ENCODE measurements around the gene GABBR2.

Gene GABBR2

DNA sequence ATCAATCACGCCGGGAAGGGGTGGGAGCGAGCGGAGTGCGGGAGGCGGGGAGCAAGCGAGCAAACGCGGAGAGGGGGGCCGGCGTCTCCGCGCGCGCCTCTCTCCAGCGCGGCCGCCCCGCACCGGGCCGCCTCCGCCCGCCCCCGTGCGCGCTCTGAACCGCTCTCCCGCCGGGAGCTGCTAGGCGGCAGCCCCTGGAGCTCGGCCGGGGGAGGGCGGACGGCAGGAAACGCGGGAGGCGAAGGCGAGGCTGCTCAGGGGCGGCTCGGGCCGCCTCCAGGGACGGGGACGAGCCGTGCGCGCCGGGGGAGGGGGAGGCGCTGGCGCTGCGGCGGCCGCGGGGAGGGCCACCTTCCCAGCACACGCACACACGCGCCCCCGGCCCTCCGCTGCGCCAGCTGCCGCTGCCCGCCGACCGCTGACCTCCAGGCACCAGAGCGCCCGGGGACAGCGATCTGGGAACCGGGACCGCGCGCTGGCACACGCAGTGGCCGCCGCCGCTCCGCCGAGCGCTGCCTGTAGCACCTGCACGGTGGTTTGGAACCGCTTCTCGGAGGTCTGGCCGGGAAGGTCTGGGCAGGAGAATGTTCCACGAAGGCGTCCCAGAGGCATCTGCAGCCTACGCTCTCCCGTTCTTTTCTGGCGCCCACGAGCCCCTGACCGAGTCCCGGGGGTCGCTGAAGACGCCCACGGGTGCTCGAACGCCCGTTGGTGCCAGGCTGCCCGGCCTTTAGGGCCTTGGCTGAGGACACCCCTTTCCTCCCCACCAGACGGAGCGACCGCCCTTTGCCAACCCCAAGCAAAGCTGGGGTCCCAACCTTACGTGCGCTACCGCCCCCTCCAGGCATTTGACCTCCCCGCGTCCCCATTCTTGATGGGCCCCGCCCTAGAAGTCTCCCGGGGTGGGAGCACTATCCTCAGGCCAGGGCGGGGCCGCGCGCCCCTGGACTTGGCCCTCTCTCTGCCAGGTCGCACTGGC lies at the start of gene GABBR2:
Gene GABBR2 (minus strand): TSS at position 3 of the 979 bp plus-strand sequence. CDS start 198 bp downstream, outside the sequence.
- no peak for DNase-seq

DNA sequence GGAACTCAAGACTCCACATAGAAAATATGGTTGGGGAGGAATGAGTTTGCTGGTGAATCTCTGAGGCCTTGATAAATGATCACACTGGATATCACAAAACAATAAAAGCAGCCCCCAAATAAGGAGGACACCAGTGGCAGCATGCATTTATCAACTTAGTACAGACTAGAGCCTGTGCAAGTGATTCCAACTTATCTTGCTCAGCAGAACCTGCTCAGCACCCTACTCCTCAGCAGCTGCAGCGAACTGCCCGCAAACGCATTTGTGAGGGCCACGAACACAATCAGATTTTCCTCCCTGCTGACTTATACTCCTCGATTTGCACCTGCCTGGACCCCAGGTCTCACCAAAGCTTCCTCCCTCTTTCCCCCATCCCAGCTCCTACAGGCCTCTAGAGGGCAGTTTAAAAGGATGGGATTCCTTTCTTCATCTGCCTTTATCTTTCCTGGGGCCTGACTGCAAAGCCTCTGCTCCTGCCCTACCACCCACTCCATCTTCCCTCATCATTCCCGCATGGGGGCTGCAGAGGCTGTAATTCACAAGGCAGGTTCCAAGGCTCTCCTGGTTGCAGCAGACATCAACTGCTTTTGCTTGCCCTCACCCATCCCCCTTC lies 46.4 kb upstream of the GABBR2 start:
- no peak for DNase-seq

DNA sequence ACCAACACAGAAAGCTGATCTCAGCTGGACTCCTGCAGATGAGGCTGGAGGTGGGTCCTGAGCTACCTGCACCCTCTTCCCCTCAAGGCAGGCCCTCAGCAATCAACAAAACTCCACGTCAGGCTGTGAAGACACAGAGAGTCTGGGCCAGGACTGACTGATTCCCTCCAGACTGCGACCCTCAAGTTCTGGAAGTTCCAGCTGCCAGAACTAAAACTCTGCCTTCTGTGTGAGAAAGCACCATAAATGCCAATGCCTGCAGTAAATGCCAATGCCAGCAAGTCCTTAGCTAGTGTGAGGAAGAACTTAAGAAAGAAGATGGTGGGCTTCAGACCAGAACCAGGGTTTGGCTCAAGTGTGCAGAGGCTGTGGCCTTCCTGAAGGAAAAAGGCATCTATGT lies 42.5 kb upstream of the GABBR2 start:
- no peak for DNase-seq

DNA sequence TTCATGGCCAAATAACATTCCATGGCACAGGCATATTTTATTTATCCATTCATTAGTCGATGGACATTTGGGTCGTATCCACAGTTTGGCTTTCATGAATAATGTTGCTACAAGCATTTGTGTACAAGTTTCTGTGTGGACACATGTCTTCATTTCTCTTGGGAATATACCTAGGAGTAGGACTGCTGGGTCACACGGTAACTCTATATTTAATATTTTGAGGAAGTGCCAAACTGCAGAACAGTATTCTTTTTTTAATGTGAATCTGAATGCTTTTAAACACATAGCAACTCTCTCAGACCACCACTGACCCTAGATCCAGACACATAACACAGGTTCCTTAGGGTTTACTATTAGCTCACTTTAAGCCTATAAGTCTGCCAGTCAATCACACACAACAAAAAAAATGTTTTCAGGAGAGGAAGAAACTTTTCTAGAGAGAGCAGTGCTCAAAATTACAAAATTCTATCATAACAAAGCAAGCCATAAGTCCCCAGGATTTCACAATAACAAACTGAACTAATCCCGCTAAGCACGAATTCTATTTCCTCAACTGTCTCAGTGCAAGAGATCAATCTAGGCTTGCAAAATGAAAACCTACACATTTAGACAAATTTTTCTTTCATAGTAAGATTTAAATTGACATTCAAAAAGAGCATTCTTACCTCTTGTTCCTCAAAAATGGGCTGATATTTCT lies 41.8 kb upstream of the GABBR2 start:
- DNase-seq, result no peak

DNA sequence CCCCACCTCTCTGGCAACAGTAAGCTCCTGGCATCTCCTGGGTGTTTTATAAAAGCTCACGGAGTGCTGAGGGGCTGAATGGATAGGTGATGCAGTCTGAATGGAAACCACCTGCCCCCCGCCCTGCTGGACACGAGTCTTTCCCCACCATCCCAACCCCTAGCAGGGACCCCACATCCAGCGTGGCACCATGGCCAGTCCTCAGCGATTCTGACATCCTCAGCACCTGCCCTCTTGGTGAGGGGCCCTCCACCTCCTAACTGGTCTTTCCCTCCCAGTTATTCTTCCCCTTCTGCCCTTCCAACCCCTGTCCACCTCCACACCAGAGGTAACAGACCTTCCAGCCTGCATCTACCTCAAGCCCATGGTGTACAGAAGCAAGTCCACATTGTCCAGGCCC lies 38.7 kb upstream of the GABBR2 start:
- DNase-seq, result no peak

DNA sequence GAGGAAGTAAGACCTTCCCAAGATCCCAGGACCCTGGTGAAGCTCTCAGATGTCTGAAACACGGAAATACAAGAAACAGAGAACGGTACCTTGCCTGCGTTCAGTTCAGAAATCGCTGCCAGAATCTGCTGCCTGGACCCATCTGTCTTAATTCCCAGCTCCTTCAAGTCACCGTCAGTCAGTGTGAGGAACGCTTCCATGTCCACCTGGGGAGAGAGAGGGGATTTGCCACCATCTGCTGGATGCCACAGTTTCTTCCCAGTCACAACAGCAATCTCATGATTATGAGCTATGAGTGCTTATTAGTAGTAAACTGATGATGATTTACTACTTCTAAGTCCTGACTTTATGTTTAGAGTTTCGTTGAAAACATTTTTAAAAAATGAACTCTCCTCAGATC lies 36.7 kb upstream of the GABBR2 start:
- DNase-seq, result no peak

DNA sequence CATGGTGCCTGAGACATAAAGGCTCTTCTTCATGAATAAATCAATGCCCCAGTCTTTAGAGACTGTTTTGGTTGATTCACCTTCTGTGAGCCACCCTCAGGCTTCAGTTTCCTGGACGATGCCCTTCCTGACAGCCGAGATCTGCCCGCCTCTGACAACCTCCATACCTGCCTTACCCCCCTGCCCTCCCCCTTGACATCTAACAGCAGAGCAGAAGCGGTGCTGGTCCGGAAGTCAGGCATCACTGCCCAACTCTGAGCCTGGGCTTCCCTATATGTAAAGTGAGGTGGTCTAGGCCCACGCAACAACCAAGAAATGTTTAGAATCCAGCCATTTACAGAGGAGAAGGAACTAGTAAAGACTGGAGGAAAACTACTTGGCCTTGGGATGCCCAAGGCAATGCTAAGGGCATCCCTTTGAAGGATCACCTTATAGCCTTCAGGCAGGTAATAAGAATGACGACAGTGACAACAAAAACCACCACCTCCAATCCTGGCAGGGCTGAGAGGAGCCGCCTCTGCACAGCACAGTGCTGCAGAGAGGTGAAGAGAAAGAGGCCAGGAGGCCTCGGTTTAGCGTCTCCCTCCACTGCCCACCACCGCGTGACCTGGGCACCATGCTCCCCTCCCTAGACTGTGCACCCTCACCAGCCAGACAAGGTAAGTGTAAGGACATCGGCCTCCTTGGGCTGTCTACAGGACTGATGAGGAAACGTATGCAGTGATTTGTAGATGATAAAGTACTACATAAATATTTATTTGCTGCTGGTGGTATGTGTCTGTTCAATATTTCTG lies 35.3 kb upstream of the GABBR2 start:
- DNase-seq, result no peak

DNA sequence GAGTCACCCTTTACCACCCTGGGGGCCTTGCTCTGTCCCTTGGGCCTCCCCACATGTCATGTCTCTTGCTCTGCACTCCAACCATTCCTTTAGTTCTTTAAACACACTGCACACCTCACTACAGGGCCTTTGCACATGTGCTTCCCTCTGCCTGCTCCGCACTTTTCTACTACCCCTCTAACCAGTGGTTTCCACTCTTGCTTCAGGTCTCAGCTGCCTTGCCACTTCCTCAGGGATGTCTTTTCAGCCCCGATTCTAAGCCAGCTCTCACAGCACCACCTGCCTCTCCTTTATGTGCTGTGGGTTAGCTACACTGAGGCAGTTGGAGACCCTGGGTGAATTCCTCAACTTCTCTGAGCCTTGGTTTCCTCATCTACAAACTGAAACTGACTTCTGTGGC lies 34.6 kb upstream of the GABBR2 start:
- DNase-seq, result no peak

DNA sequence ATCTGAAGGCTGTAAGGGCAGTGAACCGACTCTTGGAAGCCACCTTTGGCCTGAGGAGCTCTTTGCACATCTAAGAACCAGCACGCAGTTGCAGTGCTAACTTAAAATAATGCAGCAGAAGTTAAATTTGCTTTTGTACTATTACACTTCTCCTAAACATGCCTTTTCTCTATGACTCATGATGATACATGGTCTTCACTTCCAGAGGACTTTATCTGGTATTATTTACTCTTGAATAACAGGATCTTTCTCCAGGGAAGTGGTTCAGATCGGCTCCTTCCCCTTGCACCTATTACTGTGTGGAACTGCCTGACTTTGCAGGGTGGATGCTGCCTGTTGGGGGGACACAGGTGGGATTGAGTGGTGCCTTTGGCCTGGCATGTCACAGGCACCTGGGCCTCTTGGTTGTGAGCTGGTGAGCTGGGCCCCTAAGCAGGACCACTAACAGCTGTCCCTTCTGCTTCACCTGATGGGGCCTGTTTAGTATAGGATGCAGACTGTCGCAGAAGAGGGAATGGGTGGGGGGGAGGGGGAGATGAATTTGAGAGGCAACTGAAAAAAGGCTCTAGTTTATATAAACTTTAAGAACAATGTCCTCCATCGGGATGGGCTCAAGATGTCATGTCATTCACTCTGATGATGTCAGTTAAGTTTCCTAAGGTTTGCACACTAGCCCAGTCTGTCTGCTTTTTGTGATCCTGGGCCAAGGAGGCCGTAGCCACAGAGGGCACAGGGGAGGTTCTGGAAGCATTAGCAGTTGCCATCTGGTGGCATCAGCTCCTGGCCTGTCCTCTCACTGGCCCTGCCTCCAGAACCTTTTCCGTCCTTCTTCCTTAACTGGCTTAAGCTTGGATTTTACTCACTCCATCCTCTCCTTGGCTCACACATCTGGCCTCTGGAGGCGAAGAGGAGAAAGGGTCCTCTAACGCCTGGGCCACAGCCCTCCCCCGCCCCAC lies 33.9 kb upstream of the GABBR2 start:
- DNase-seq, result no peak

DNA sequence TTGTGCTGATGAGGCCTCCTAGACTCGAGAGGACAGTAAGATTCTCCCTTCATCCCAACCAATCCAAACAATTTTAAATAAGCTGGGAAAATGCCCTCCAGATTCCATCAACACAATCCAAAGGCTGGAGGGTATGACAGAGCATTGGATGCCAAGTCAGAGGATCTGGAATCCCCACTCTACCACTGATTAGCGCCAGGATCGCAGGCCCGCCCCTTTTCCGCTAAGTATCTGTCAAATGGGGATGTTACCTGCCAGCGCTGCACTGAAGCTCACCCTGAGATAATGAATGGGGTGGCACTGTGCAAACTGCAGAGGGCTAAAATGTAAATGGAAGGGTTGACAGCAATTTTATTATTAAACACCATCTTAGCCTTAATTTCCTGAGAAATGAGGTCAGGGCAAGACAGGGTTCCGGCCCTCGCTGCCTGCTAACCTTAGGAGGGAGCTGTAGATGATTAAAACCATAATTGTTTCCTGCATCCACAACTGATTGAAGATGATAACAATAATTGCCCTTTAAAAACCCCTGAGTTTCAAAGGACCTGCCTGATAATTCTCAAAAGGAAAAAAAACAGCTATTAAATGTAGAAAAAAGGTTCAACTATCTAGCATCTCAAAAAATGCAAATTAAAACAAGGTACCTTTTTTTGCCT lies 31.6 kb upstream of the GABBR2 start:
- no peak for DNase-seq

DNA sequence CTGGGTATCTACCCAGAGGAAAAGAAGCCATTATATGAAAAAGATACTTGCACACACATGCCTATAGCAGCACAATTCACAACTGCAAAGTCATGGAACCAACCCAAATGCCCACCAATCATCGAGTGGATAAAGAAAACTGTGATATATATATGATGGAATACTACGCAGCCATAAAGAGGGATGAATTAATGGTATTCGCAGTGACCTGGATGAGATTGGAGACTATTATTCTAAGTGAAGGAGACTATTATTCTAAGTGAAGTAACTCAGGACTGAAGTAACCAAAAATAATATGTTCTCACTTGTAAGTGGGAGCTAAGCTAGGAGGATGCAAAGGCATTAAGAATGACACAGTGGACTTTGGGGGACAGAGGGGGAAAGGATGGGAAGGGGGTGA lies 30.0 kb upstream of the GABBR2 start:
- no peak for DNase-seq

DNA sequence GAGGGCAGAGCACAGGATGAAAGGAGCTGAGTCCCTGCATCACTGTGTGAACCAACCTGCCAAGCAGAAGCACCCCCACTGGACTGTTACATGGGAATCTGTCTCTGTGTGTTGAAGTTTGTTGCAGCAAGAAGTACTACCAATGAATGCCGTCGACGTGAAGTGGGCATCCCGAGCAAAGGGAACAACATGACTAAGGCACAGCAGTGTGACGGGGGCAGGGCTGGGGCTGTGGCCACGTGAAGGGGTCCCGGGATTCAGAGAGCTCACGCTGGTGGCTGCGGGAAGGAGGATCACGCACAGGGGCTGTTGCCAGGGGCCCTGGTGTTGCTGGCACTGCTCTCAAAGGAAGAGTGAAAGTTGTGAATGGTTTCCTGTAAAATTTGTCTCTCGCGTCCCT lies 27.5 kb upstream of the GABBR2 start:
- no peak for DNase-seq

DNA sequence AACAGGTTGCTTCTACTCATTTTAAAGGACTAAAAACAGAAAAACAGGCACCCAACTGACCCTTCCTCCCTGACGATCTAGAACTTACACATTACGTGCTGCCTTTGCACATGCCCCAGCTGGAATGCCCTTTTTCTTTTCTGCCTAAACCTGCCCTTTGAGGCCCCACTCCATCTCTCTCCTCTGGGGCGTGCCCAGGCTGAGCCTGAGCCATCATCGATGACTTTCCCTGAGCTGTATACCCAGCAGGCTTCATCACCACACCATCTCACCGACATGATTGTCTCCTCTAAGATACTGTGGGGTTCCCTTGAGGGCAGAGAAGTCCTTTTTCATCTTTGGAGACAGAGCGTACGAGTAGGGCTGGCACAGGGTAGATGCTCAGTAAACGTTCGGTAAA lies 24.1 kb upstream of the GABBR2 start:
- no peak for DNase-seq

DNA sequence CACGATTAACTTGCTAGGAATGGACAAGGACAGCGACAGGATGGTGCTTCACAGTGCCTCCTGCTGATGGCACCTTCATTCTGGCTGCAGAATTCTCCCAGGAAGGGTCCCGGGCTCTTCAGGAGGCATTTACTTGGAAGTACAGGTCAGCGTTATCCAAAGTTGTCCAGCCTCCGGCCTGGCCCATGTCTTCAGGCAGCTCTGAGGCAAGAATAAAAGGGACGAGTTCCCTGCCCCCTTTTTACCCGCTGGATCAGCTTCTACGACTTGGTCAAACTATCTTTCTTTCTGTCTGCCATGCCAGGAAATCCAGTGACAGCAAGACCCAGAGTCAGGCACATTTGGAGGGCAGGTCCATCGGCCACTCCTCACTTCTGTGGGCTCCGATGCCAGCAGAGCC lies 23.4 kb upstream of the GABBR2 start:
- no peak for DNase-seq

DNA sequence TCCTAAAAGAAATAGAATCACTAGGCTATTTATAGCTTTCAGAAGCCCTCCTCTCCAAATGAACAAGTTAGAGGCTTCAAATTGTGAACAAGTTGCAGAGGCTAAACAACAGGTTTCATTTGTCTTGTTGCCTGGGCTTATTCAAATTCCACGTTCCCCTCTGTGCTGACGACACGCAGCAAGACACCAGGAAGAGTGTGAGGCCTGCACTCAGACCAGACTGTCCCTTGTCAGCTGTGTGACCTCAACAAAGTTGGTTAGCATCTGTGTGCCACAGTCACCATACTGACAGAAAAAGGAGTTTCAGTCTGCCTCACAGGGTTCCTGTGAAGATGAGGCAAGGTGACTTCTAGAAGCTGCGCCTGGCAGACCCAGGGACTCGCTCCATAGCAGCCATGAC lies 22.1 kb upstream of the GABBR2 start:
- DNase-seq, result no peak

DNA sequence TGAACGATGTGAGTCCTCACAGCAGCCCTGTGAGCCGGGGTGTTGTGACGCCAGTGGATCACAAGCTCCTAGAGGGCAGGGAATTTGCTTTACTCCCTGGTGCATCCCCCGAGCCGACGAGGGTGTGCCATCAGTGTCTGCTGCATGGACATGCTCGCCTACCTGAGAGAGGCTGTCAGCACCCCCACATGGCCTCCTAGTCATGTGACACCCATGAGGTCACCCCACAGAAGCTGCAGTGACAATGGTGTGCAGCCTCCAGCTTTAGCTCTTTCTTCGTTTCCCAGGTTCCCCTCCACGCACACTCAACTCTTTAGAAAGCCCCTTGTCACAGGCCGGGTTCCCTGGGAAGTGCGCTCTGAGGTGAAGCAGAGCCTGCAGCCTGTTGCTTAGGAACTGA lies 19.8 kb upstream of the GABBR2 start:
- DNase-seq, result no peak

DNA sequence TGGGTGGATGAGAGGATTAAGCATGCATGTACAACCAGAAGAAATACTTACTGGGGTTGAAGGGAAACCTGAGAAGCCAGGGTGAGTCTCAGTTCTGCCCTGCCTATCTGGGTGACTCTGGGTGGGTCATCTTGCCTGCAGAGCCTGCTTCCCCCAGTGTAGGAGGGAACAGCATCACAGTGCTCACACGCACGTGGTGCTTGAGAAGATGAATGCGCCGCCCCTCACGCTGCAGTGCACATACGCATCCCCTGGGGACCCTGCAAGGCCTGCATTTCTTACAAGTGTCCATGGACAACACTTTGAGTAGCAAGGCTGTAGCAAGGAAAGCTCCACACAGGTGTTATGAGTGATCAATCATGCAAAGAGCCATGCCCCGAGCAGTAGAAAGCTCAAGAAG lies 18.7 kb upstream of the GABBR2 start:
- DNase-seq, result no peak

DNA sequence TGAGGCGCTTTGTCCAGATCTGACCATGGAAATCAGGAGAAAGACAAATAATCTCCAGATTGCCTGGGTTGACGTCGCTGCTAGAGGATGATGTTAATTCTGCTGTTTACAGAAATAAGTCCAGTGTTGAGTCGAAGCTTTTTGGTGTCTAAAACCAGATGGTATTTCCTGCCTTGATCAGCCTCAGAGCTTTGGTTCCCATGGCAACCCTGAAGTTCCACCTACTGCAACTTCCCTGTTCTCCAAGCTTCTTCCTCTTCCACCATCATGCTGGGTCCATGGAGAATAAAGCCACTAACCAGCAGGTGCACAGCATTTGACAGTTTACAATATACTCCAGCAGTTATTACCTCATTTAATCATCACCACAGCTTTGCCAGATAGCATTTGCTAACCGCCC lies 18.0 kb upstream of the GABBR2 start:
- DNase-seq, result no peak

DNA sequence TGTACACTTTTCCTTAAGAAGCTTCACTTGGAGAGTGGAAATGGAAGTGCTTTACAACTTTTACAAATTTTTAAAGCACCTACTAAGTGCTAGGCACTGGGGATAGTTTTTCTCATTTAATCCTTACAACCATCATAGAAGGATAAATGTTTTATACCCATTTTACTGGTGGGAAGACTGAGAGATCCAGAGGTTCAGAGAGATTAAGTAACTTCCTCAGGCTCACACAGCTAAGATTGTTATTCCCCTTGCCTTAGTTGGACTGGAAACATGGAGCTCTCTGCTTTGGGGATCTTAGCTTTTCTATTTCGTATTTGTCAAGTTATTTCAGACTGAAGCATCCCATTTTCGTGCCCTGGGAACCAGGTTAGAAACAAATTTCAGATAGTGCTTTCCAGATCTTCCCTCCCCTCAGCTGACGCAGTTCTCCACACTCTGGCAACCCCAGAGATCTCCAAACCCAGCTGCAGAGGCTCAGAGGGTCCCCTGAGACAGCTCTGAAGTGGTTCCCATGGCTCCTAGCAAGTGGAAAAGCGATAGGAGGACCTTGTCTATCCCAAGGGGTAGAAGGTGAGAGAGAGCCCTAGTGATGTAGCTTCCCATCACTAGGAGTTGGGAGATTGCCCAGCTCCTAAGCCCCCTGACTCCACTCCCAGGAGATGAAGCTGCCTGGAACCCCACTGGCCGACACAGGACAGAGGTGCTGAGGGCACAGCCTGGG lies 16.2 kb upstream of the GABBR2 start:
- no peak for DNase-seq

DNA sequence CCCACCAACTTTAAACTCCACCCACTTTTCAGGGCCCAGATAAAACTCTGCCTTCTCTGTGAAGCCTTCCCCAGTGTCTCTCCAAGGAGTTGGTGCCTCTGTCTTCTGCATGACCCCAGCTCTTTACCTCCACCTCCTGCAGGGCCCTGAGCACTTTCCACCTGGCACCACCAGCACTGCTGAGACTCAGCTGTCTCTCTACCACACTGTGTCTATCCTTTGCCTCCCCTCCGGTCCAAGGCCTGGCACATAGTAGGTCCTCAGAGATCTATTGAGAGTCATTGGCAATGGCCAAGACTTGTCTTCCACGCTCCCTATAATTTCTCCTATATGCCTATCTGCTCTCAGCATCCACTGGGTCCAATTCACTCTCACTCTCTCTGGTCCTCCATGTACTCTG lies 12.9 kb upstream of the GABBR2 start:
- no peak for DNase-seq

DNA sequence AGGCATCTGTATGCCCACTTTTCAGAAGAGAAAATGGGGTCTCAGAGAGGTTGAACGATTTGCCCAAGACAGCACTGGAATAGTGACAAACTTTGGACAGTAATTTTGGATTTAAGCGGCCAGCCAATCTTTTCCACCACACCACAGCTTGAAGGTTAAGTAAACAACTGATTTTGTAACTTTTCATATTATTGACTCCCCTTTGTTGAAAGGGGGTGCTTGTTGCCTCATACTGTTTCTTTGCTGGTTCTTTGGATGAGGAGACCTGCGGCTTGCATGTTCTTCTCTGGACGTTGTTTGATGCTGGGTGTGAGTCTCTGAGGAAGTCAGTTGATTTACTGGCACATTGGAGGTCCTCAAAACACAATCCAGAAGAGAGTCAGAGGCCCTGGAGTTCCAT lies 11.7 kb upstream of the GABBR2 start:
- DNase-seq, result no peak

Measured in stimulated activated CD4-positive, alpha-beta T cell treated with anti-CD3 and anti-CD28 coated beads, Interleukin-4, amount 100 ng/mL, for 4 hours (primary cell).